ENCODE results near the gene KRT72.

KRT72 gene

GRCh38 chr12:52543985-52544883, 57.0 kb downstream of the KRT72 start:
- DNase-seq (ENCODE audit: low read depth in 1 of 2, low spot score in 1 of 2): no peak

- DNase-seq (ENCODE audit: low read depth in 1 of 2, low spot score in 1 of 2): no peak
Measured at GRCh38 chr12:52542785-52543318, 58.4 kb downstream of the KRT72 start.

- no peak for DNase-seq (ENCODE audit: low read depth in 1 of 2, low spot score in 1 of 2)
Measured at GRCh38 chr12:52542157-52542556, 59.1 kb downstream of the KRT72 start.

GRCh38 chr12:52541709-52542108, 59.6 kb downstream of the KRT72 start:
- DNase-seq (ENCODE audit: low read depth in 1 of 2, low spot score in 1 of 2): no peak

GRCh38 chr12:52540531-52540930, 60.7 kb downstream of the KRT72 start:
- DNase-seq (ENCODE audit: low read depth in 1 of 2, low spot score in 1 of 2): no peak

- DNase-seq (ENCODE audit: low read depth in 1 of 2, low spot score in 1 of 2): no peak
Measured at GRCh38 chr12:52539821-52540173, 61.5 kb downstream of the KRT72 start.

GRCh38 chr12:52539083-52539820, 62.0 kb downstream of the KRT72 start:
- no peak for DNase-seq (ENCODE audit: low read depth in 1 of 2, low spot score in 1 of 2)

- no peak for DNase-seq (ENCODE audit: low read depth in 1 of 2, low spot score in 1 of 2)
Measured at GRCh38 chr12:52537101-52537500, 64.2 kb downstream of the KRT72 start.

Data from activated CD4-positive, alpha-beta T cell treated with anti-CD3 and anti-CD28 coated beads, Interleukin-2, amount 50 U/mL, for 24 hours (primary cell).